A673 (cell line): ENCODE results near the gene TOLLIP.

Experiments used
- EZH2 ChIP-seq: fragments of 200-600 bp; sonication (generic); IDR thresholded peaks from 2 replicates; pipeline ENCODE4 v1.6.1; 2017; ENCODE audit warnings: borderline replicate concordance, low read depth, mild to moderate bottlenecking, mixed read lengths, antibody characterized with exemption, low read length; ENCODE audit not compliant: poor library complexity, severe bottlenecking
- TF ChIP-seq, protein P1 (sequence below): fragments of 300-800, 200-600 bp; sonication (generic); conservative IDR thresholded peaks from 2 replicates; pipeline ENCODE4 v1.5.1; 2017; ENCODE audit warnings: low read depth, mild to moderate bottlenecking, antibody characterized with exemption, low read length, moderate library complexity, mixed read lengths

DNA sequence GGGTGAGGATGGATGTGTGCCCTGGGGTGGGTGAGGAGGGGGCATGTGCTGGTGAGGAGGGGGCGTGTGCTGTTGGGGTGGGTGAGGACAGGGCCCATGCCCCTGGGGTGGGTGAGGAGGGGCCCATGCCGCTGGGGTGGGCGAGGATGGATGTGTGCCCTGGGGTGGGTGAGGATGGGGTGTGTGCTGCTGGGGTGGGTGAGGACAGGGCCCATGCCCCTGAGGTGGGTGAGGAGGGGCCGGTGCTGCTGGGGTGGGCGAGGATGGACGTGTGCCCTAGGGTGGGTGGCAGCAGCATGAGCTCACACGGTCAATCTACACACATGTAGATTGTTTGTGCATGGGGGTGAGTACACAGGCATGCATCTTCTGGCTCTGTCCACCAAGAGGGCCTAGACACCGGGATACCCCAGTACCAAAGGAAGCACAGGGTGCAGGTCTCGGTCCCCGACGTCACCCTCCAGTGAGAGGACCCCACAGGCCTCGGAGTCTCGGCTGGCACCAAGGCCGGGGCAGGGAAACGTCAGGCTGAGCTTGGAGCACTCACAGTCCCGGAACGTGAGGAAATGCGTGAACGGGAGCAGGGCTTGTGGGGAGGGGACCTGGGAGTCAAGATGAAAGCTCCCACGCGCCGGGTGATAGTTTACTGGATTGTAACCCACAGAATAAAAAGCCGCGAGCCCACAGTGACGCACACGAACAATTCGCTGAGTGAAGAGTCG is 37.4 kb upstream of the TOLLIP start:
- no peak for TF ChIP-seq EZH2
- TF ChIP-seq, protein P1, sequence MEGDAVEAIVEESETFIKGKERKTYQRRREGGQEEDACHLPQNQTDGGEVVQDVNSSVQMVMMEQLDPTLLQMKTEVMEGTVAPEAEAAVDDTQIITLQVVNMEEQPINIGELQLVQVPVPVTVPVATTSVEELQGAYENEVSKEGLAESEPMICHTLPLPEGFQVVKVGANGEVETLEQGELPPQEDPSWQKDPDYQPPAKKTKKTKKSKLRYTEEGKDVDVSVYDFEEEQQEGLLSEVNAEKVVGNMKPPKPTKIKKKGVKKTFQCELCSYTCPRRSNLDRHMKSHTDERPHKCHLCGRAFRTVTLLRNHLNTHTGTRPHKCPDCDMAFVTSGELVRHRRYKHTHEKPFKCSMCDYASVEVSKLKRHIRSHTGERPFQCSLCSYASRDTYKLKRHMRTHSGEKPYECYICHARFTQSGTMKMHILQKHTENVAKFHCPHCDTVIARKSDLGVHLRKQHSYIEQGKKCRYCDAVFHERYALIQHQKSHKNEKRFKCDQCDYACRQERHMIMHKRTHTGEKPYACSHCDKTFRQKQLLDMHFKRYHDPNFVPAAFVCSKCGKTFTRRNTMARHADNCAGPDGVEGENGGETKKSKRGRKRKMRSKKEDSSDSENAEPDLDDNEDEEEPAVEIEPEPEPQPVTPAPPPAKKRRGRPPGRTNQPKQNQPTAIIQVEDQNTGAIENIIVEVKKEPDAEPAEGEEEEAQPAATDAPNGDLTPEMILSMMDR: no peak
